Measurements from ENCODE around the gene CCNA2. TPM values are rescaled to one million over a fixed set of nuclear protein-coding genes. Genes with fewer than 3 reads are reported as not detected.

The CCNA2 gene
- polyA plus RNA-seq, 2 of the 4 experiments (the other 2 are of a cell fraction), result 34.9 to 51.0 TPM

DNA sequence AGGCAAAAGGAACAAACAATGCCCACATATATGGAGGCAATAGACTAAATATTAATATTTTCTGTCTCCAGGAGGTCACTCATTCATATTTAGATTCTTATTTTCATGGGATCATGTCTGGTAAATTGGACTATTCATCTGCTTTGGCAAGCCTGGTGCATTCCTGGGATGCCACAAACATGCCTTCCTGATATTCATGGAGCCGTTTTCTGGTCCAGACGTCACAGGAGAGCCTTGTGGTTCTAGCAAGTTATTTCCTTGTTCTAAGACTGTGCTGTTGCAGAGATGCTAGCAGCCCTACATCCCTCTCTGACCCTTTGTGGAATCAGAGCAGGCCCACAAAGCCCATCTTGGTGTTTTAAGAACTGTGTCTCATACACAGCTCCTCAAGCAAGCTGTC lies 38.7 kb downstream of the CCNA2 start:
- H3K4me2 ChIP-seq, result peak overlapping the region; percentile 50

DNA sequence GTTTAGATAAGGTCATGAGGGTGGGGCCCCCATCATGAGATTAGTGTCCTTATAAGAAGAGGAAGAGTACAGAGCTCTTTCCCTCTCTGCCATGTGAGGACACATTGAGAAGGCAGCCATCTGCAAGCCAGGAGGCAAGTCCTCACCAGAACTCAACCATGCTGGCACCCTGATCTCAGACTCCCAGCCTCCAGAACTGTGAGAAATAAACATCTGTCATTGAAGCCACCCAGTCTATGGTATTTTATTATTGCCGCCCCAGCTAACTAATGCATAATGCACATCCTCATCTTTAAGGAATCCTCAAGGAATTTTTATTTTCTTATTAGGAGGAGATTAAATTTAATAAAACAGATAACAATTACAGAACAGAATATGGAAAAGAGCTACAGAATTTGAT lies 39.3 kb downstream of the CCNA2 start:
- ChIA-PET POLR2A (no interaction called here), CTCF (no interaction called here)
- Histone ChIP-seq H3K9me3 (no peaks in the 10 kb centered on the region), H3K4me3 (no peak overlapping the region), H3K4me2 (peak overlapping the region; percentile 50; the same call in 2 of the 3 replicates), H3K4me1 (peaks cover 18% of the 10 kb centered on the region), H3K27ac (peak overlapping the region; percentile 61 to 72)
- TF ChIP-seq CHD2 (IDR thresholded peaks at IDR 0.05; ENCODE audit: low read length, partially characterized antibody) (no peak), ESRRA (IDR thresholded peaks at IDR 0.05; ENCODE audit: borderline replicate concordance, low read length) (no peak), BHLHE40 (IDR thresholded peaks at IDR 0.05; ENCODE audit: low read depth, low read length) (no peak), EHMT2 (IDR thresholded peaks at IDR 0.05; ENCODE audit: low read depth) (no peak)
- TF ChIP-seq, protein P1, sequence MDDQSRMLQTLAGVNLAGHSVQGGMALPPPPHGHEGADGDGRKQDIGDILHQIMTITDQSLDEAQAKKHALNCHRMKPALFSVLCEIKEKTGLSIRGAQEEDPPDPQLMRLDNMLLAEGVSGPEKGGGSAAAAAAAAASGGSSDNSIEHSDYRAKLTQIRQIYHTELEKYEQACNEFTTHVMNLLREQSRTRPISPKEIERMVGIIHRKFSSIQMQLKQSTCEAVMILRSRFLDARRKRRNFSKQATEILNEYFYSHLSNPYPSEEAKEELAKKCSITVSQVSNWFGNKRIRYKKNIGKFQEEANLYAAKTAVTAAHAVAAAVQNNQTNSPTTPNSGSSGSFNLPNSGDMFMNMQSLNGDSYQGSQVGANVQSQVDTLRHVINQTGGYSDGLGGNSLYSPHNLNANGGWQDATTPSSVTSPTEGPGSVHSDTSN (IDR thresholded peaks at IDR 0.05), result no peak
- FAIRE-seq (no peak), ATAC-seq (no peak), DNase-seq (ENCODE audit: low read depth in 1 of 2, low spot score in 1 of 2) (no peak)
- 91% methylated on average over 1 of the region's 1 CpG for WGBS (ENCODE audit: missing lambda C conversion rate)

More for the DNA sequence above, 38.7 kb downstream of the CCNA2 start:
- ChIA-PET POLR2A (no interaction called here), CTCF (no interaction called here)
- ATAC-seq, result peak; percentile 96 to 97
- Histone ChIP-seq H3K4me3 (no peak overlapping the region), H3K4me1 (peaks cover 24% of the 10 kb centered on the region), H3K27ac (peak overlapping the region; percentile 67 to 76), H3K9me3 (no peaks in the 10 kb centered on the region)
- WGBS (ENCODE audit: missing lambda C conversion rate), result 0% methylated on average over 2 of the region's 2 CpGs
- TF ChIP-seq GATA3 (IDR thresholded peaks at IDR 0.05; ENCODE audit: borderline replicate concordance) (peak; percentile 48; the same call in 1 of the 2 replicates), KDM1A (IDR thresholded peaks at IDR 0.05; ENCODE audit: low read depth) (no peak), EP300 (IDR thresholded peaks at IDR 0.05) (peak in 1 of 2 experiments; percentile 61; a peak in 2 of 5 replicates), RFX5 (IDR thresholded peaks at IDR 0.05) (no peak), HOXA7 (CRISPR knock-in tag; IDR thresholded peaks at IDR 0.05) (no peak), HES2 (IDR thresholded peaks at IDR 0.05) (no peak), FOXS1 (CRISPR knock-in tag; IDR thresholded peaks at IDR 0.05) (no peak), RARB (CRISPR knock-in tag; IDR thresholded peaks at IDR 0.05) (no peak)
- TF ChIP-seq, protein P2, sequence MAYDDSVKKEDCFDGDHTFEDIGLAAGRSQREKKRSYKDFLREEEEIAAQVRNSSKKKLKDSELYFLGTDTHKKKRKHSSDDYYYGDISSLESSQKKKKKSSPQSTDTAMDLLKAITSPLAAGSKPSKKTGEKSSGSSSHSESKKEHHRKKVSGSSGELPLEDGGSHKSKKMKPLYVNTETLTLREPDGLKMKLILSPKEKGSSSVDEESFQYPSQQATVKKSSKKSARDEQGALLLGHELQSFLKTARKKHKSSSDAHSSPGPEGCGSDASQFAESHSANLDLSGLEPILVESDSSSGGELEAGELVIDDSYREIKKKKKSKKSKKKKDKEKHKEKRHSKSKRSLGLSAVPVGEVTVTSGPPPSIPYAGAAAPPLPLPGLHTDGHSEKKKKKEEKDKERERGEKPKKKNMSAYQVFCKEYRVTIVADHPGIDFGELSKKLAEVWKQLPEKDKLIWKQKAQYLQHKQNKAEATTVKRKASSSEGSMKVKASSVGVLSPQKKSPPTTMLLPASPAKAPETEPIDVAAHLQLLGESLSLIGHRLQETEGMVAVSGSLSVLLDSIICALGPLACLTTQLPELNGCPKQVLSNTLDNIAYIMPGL (CRISPR knock-in tag; IDR thresholded peaks at IDR 0.05; ENCODE audit: borderline replicate concordance), result no peak
- peak in 1 of 2 experiments; percentile 73 for DNase-seq (ENCODE audit: low read depth in 1 of 2, low spot score in 1 of 2)
- no peak for FAIRE-seq

- H3K4me1 ChIP-seq, result peaks cover 17% of the 10 kb centered on the region
- H3K4me3 ChIP-seq, result no peak overlapping the region
- H3K27ac ChIP-seq, result no peak overlapping the region
- ChIA-PET CTCF (no interaction called here), POLR2A (no interaction called here)
- no peak overlapping the region for H3K4me2 ChIP-seq
- DNase-seq (ENCODE audit: low read depth in 1 of 2, low spot score in 1 of 2) (no peak), FAIRE-seq (no peak), ATAC-seq (no peak)
- H3K9me3 ChIP-seq, result no peaks in the 10 kb centered on the region
- WGBS (ENCODE audit: missing lambda C conversion rate), result 12% methylated on average over 1 of the region's 1 CpG
- no peak for TF ChIP-seq BHLHE40 (IDR thresholded peaks at IDR 0.05; ENCODE audit: low read depth, low read length)
- TF ChIP-seq, protein P3, sequence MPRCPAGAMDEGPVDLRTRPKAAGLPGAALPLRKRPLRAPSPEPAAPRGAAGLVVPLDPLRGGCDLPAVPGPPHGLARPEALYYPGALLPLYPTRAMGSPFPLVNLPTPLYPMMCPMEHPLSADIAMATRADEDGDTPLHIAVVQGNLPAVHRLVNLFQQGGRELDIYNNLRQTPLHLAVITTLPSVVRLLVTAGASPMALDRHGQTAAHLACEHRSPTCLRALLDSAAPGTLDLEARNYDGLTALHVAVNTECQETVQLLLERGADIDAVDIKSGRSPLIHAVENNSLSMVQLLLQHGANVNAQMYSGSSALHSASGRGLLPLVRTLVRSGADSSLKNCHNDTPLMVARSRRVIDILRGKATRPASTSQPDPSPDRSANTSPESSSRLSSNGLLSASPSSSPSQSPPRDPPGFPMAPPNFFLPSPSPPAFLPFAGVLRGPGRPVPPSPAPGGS (IDR thresholded peaks at IDR 0.05), result no peak
Observed at GRCh38 chr4:121783210-121783609, 40.5 kb downstream of the CCNA2 start.

All from A549 (cell line).